HepG2 (cell line): ENCODE measurements around the gene MTCH1. TPM values are rescaled to one million over a fixed set of nuclear protein-coding genes. Genes with fewer than 3 reads are reported as not detected.

Experiments
- ADNP ChIP-seq: sonication (generic); formaldehyde crosslinking; IDR thresholded peaks from 2 replicates; pipeline ENCODE4 v1.4.0; 2020; ENCODE audit warnings: missing genetic modification reagents
- ATF5 ChIP-seq: sonication (generic); formaldehyde crosslinking; IDR thresholded peaks from 2 replicates; pipeline ENCODE4 v1.4.0; 2020; ENCODE audit warnings: mild to moderate bottlenecking, low read depth, missing genetic modification reagents
- GLI4 ChIP-seq: sonication (generic); formaldehyde crosslinking; IDR thresholded peaks from 2 replicates; pipeline ENCODE4 v1.5.1; 2020; ENCODE audit warnings: missing genetic modification reagents, mild to moderate bottlenecking, moderate library complexity, borderline replicate concordance
- JUND ChIP-seq: sonication (generic); formaldehyde crosslinking; IDR thresholded peaks from 2 replicates; pipeline ENCODE4 v1.8.0; 2022; ENCODE audit warnings: mild to moderate bottlenecking, missing genetic modification reagents
- MBD4 ChIP-seq: IDR thresholded peaks from 2 replicates; pipeline ENCODE4 v1.6.1; 2012; ENCODE audit warnings: low read length, inconsistent platforms, borderline replicate concordance
- RFX3 ChIP-seq: IDR thresholded peaks from 2 replicates; pipeline ENCODE4 v1.6.1; 2016; ENCODE audit warnings: missing biosample characterization, missing genetic modification reagents
- SIN3B ChIP-seq: fragments of 150-350 bp; IDR thresholded peaks from 2 replicates; pipeline ENCODE4 v1.6.1; 2014; ENCODE audit warnings: low read length
- ZBED4 ChIP-seq: sonication (generic); formaldehyde crosslinking; IDR thresholded peaks from 2 replicates; pipeline ENCODE4 v1.4.0; 2020; ENCODE audit warnings: missing genetic modification reagents, borderline replicate concordance
- ZBTB20 ChIP-seq: sonication (generic); formaldehyde crosslinking; IDR thresholded peaks from 2 replicates; pipeline ENCODE4 v1.8.1; 2023; ENCODE audit warnings: missing genetic modification reagents, low read depth, mild to moderate bottlenecking, borderline replicate concordance
- ZBTB3 ChIP-seq: sonication (generic); formaldehyde crosslinking; IDR thresholded peaks from 2 replicates; pipeline ENCODE4 v1.4.0; 2020; ENCODE audit warnings: low read depth, mild to moderate bottlenecking, moderate library complexity, missing genetic modification reagents, borderline replicate concordance
- ZNF318 ChIP-seq: sonication (generic); formaldehyde crosslinking; IDR thresholded peaks from 2 replicates; pipeline ENCODE4 v1.4.0; 2020; ENCODE audit warnings: mild to moderate bottlenecking, missing genetic modification reagents
- ZNF33A ChIP-seq: sonication (generic); formaldehyde crosslinking; IDR thresholded peaks from 2 replicates; pipeline ENCODE4 v1.5.1; 2020; ENCODE audit warnings: missing genetic modification reagents, mild to moderate bottlenecking, moderate library complexity, borderline replicate concordance
- ZNF446 ChIP-seq: sonication (generic); formaldehyde crosslinking; IDR thresholded peaks from 2 replicates; pipeline ENCODE4 v1.5.0; 2020; ENCODE audit warnings: mild to moderate bottlenecking, missing genetic modification reagents
- ZNF766 ChIP-seq: sonication (generic); formaldehyde crosslinking; IDR thresholded peaks from 2 replicates; pipeline ENCODE4 v1.5.0; 2020; ENCODE audit warnings: missing genetic modification reagents, borderline replicate concordance
- ZNF883 ChIP-seq: sonication (generic); formaldehyde crosslinking; IDR thresholded peaks from 2 replicates; pipeline ENCODE4 v1.5.1; 2020; ENCODE audit warnings: mild to moderate bottlenecking, missing genetic modification reagents; ENCODE audit errors: not compliant biosample characterization
- polyA plus RNA-seq, 8 experiments: library from polyadenylated mRNA; depleted of rRNA in 3 of 8; stranded (reverse) in 7 of 8; unstranded in 1 of 8; fragments of >200 nt; fragmentation: Illumina TruSeq in 4 of 8; extraction: Trizol in 4 of 8; gene quantifications; 2 replicates each; pipeline versions ENCODE4 v1.2.1 to v1.2.3, GENCODE V29; 2011 to 2016; ENCODE audit warnings: low read depth in 4 of 8, missing spikeins in 1 of 8, mixed read lengths in 1 of 8; ENCODE audit not compliant: insufficient read depth in 1 of 8
- total RNA-seq, 5 experiments: library from RNA; depleted of rRNA; stranded (reverse); fragments of >200 nt; fragmentation: Illumina TruSeq; extraction: Trizol; gene quantifications; 2 replicates each; pipeline ENCODE4 v1.2.3, GENCODE V29; 2016; ENCODE audit warnings: low read depth in 1 of 5

The MTCH1 gene
- total and polyA plus RNA-seq, 2 of the 13 experiments (the other 11 are each of a cell fraction or from before 2014, with no cell fraction given) = 86.2 to 144 TPM

GRCh38 chr6:37018198-37019064 is 32.4 kb upstream of the MTCH1 start (continued):
- 0 out of 2 replicates have a peak, but pooled peaks have one; percentile 24 for TF ChIP-seq ZNF318
- peak; percentile 47; the same call in 1 of the 2 replicates for TF ChIP-seq ZBTB20 (CRISPR knock-in tag)
- no peak for TF ChIP-seq MBD4
- peak; percentile 41 for TF ChIP-seq ZNF883 (CRISPR knock-in tag)
- TF ChIP-seq ZNF446 (CRISPR knock-in tag) = no peak
- no peak for TF ChIP-seq ADNP (CRISPR knock-in tag)
- no peak for TF ChIP-seq ZNF766
- TF ChIP-seq ATF5 (CRISPR knock-in tag) = no peak
- TF ChIP-seq JUND (CRISPR knock-in tag) = no peak
- TF ChIP-seq GLI4 (CRISPR knock-in tag) = no peak
- no peak for TF ChIP-seq RFX3 (CRISPR knock-in tag)
- TF ChIP-seq ZBTB3 (CRISPR knock-in tag) = no peak
- TF ChIP-seq ZBED4 (CRISPR knock-in tag) = no peak
- no peak for TF ChIP-seq ZNF33A (CRISPR knock-in tag)
- no peak for TF ChIP-seq SIN3B
